IMR-90 (cell line): Measurements from ENCODE around the gene SASH1. TPM values are rescaled to one million over a fixed set of nuclear protein-coding genes. Genes with fewer than 3 reads are reported as not detected.

Experiments
- ATAC-seq: fragments of 200-7000 bp; cut with Tn5 transposase; 2 replicates; pipeline ENCODE4 v1.9.1; 2020; ENCODE audit warnings: low read depth, mild to moderate bottlenecking, moderate library complexity
- BruUV-seq: library from RNA; stranded (reverse); fragments of 400-500 nt; replicated peaks from 2 replicates; lab custom pipeline; 2021; lab: Mats Ljungman, UMichigan
- CTCF ChIA-PET: fragments of 300-600 bp; formaldehyde crosslinking; extraction: SDS; loops from one replicate; lab custom pipeline; 2021; ENCODE audit warnings: antibody characterized with exemption; lab: Yijun Ruan, JAX
- POLR2A ChIA-PET: fragments of 300-600 bp; sonication (Branson Sonifier 250); formaldehyde crosslinking; loops from one replicate; lab custom pipeline; 2022; ENCODE audit warnings: antibody characterized with exemption; ENCODE audit not compliant: unreplicated experiment; lab: Charles Lee
- DNase-seq: peaks from one replicate; pipeline ENCODE4 v3.0.0; 2013
- H2AFZ ChIP-seq: replicated peaks from 2 replicates; pipeline ENCODE3; 2013; ENCODE audit warnings: low read length, mild to moderate bottlenecking; ENCODE audit not compliant: poor library complexity
- H2AK5ac ChIP-seq: 2 replicates; pipeline ENCODE4 v1.6.1; 2013; ENCODE audit warnings: low read depth, low read length, inconsistent platforms
- H2AK9ac ChIP-seq: replicated peaks from 2 replicates; pipeline ENCODE3; 2013; ENCODE audit warnings: mild to moderate bottlenecking, low read depth, low read length, moderate library complexity; ENCODE audit not compliant: poor library complexity
- H2BK120ac ChIP-seq: 2 replicates; pipeline ENCODE4 v1.6.1; 2013; ENCODE audit warnings: low read depth, low read length, inconsistent platforms
- H2BK15ac ChIP-seq: 3 replicates; pipeline ENCODE4 v1.6.1; 2013; ENCODE audit warnings: low read depth, low read length, inconsistent platforms
- H2BK20ac ChIP-seq: 2 replicates; pipeline ENCODE4 v1.6.1; 2013; ENCODE audit warnings: low read depth, mild to moderate bottlenecking, inconsistent platforms, low read length, moderate library complexity
- H2BK5ac ChIP-seq: 2 replicates; pipeline ENCODE4 v1.6.1; 2013; ENCODE audit warnings: mild to moderate bottlenecking, low read depth, low read length, inconsistent platforms; ENCODE audit not compliant: poor library complexity, severe bottlenecking
- H3K14ac ChIP-seq: replicated peaks from 2 replicates; pipeline ENCODE4 v1.6.1; 2013; ENCODE audit warnings: low read depth, low read length, inconsistent platforms
- H3K18ac ChIP-seq: 2 replicates; pipeline ENCODE4 v1.6.1; 2013; ENCODE audit warnings: low read depth, low read length, control low read depth
- H3K23ac ChIP-seq: 2 replicates; pipeline ENCODE4 v1.6.1; 2013; ENCODE audit warnings: low read depth, low read length, inconsistent platforms
- H3K27ac ChIP-seq: 2 replicates; pipeline ENCODE4 v1.5.1; 2013; ENCODE audit warnings: mild to moderate bottlenecking, control low read depth, low read length; ENCODE audit not compliant: insufficient read depth
- H3K27me3 ChIP-seq: 2 replicates; pipeline ENCODE4 v1.6.1; 2013; ENCODE audit warnings: low read length; ENCODE audit not compliant: control insufficient read depth, insufficient read depth
- H3K36me3 ChIP-seq: 2 replicates; pipeline ENCODE4 v1.6.1; 2013; ENCODE audit warnings: low read length, mixed read lengths; ENCODE audit not compliant: control insufficient read depth, insufficient read depth
- H3K4ac ChIP-seq: 2 replicates; pipeline ENCODE4 v1.6.1; 2013; ENCODE audit warnings: low read depth, low read length, inconsistent platforms
- H3K4me1 ChIP-seq: 2 replicates; pipeline ENCODE4 v1.6.1; 2013; ENCODE audit warnings: low read length, mixed read lengths; ENCODE audit not compliant: control insufficient read depth, insufficient read depth
- H3K4me2 ChIP-seq: 2 replicates; pipeline ENCODE4 v1.6.1; 2013; ENCODE audit warnings: low read depth, mild to moderate bottlenecking, control low read depth, low read length, moderate library complexity
- H3K4me3 ChIP-seq: 2 replicates; pipeline ENCODE4 v1.5.1; 2013; ENCODE audit warnings: low read depth, mild to moderate bottlenecking, control low read depth, low read length, moderate library complexity; ENCODE audit not compliant: insufficient read depth
- H3K56ac ChIP-seq: 2 replicates; pipeline ENCODE4 v1.6.1; 2013; ENCODE audit warnings: low read length, inconsistent platforms; ENCODE audit not compliant: insufficient read depth; ENCODE audit errors: extremely low read depth
- H3K79me1 ChIP-seq, 2 experiments: 2 replicates each; pipeline ENCODE4 v1.6.1; 2013; ENCODE audit warnings: low read length in 2 of 2, inconsistent platforms in 1 of 2, low read depth in 1 of 2
- H3K9ac ChIP-seq: 2 replicates; pipeline ENCODE4 v1.6.1; 2013; ENCODE audit warnings: low read depth, low read length, control low read depth
- H3K9me1 ChIP-seq: 2 replicates; pipeline ENCODE4 v1.6.1; 2013; ENCODE audit warnings: low read length, inconsistent platforms; ENCODE audit not compliant: insufficient read depth
- H3K9me3 ChIP-seq: 2 replicates; pipeline ENCODE4 v1.6.1; 2013; ENCODE audit warnings: low read length; ENCODE audit not compliant: control insufficient read depth, insufficient read depth
- H4K20me1 ChIP-seq: 2 replicates; pipeline ENCODE4 v1.6.1; 2013; ENCODE audit warnings: low read length, inconsistent platforms; ENCODE audit not compliant: insufficient read depth
- H4K5ac ChIP-seq: 2 replicates; pipeline ENCODE4 v1.6.1; 2013; ENCODE audit warnings: mild to moderate bottlenecking, low read depth, low read length, control low read depth
- H4K8ac ChIP-seq, 2 experiments: 2 replicates each; pipeline ENCODE4 v1.6.1; 2013; ENCODE audit warnings: low read depth in 2 of 2, low read length in 2 of 2, control low read depth in 1 of 2, inconsistent platforms in 1 of 2
- H4K91ac ChIP-seq: 2 replicates; pipeline ENCODE4 v1.6.1; 2013; ENCODE audit warnings: low read depth, low read length, inconsistent platforms; ENCODE audit not compliant: insufficient read depth
- CEBPB ChIP-seq: IDR thresholded peaks from 2 replicates; pipeline ENCODE4 v1.6.1; 2012; ENCODE audit warnings: low read depth, low read length, improper control_type of control experiment
- ELK1 ChIP-seq: fragments of 150-350 bp; IDR thresholded peaks from 2 replicates; pipeline ENCODE4 v1.6.1; 2016; ENCODE audit warnings: low read depth, mild to moderate bottlenecking, low read length, moderate library complexity, borderline replicate concordance
- FOS ChIP-seq: fragments of 150-350 bp; IDR thresholded peaks from 2 replicates; pipeline ENCODE4 v1.6.1; 2016; ENCODE audit warnings: low read depth, low read length
- MAZ ChIP-seq: IDR thresholded peaks from 2 replicates; pipeline ENCODE4 v1.6.1; 2012; ENCODE audit warnings: low read depth, mild to moderate bottlenecking, low read length, improper control_type of control experiment, moderate library complexity, borderline replicate concordance
- MXI1 ChIP-seq: IDR thresholded peaks from 2 replicates; pipeline ENCODE4 v1.6.1; 2012; ENCODE audit warnings: low read depth, mild to moderate bottlenecking, low read length, moderate library complexity, borderline replicate concordance
- NFE2L2 ChIP-seq: fragments of 150-350 bp; IDR thresholded peaks from 2 replicates; pipeline ENCODE4 v1.6.1; 2016; ENCODE audit warnings: low read depth, mild to moderate bottlenecking, low read length
- RCOR1 ChIP-seq: IDR thresholded peaks from 2 replicates; pipeline ENCODE4 v1.6.1; 2012; ENCODE audit warnings: mild to moderate bottlenecking, low read length, improper control_type of control experiment; ENCODE audit not compliant: insufficient replicate concordance
- RFX5 ChIP-seq: IDR thresholded peaks from 2 replicates; pipeline ENCODE4 v1.8.0; 2012; ENCODE audit warnings: low read depth, mild to moderate bottlenecking, low read length, moderate library complexity
- SMC3 ChIP-seq: fragments of 150-350 bp; IDR thresholded peaks from 2 replicates; pipeline ENCODE4 v1.6.1; 2016; ENCODE audit warnings: low read depth, mild to moderate bottlenecking, antibody characterized with exemption, low read length, moderate library complexity
- WGBS, 2 experiments: methylation state at CpG; one replicate each; pipeline versions ENCODE4 v1.1.5 to v1.1.7; 2013; ENCODE audit warnings: missing lambda C conversion rate in 2 of 2; ENCODE audit not compliant: insufficient read length in 1 of 2; ENCODE audit errors: extremely low coverage in 2 of 2; 5-methylcytosine and 5-hydroxymethylcytosine counted together
- dilution Hi-C: fragments of 300-500 bp; cut with HindIII; formaldehyde crosslinking; loops from one replicate; pipeline ENCODE4 v1.14.3; 2018; ENCODE audit warnings: low sequenced_read_pairs; ENCODE audit not compliant: unreplicated experiment
- in situ Hi-C: fragments of 300-500 bp; cut with MboI; formaldehyde crosslinking; loops from 3 replicates; pipeline ENCODE4 v1.14.3; 2019; ENCODE audit warnings: low sequenced_read_pairs, inconsistent platforms, mixed read lengths
- intact Hi-C: fragments of 100-400 bp; cut with micrococcal nuclease; formaldehyde crosslinking; loops from 2 replicates; pipeline ENCODE4 v1.10.0; 2022
- polyA plus RNA-seq, 3 experiments: library from polyadenylated mRNA; depleted of rRNA; stranded (reverse); fragments of >200 nt; gene quantifications; 2 replicates each; pipeline ENCODE4 v1.2.3, GENCODE V29; 2012; ENCODE audit warnings: low replicate concordance in 1 of 3
- total RNA-seq: library from RNA; depleted of rRNA; stranded (reverse); fragments of >200 nt; gene quantifications from 2 replicates; pipeline ENCODE4 v1.2.3, GENCODE V29; 2012
- TF ChIP-seq, protein P1 (sequence below): fragments of 150-350 bp; IDR thresholded peaks from 2 replicates; pipeline ENCODE4 v1.6.1; 2017; ENCODE audit warnings: mild to moderate bottlenecking, antibody characterized with exemption, low read length, low read depth

Gene SASH1
- total and polyA plus RNA-seq, 2 of the 4 experiments (the other 2 are of a cell fraction): 11.6 to 16.5 TPM

GRCh38 chr6:148358196-148358785 lies 15.7 kb downstream of the SASH1 start:
- 52% methylated on average over 3 of the region's 7 CpGs; no CpG with 5 or more reads in 1 of the 2 experiments for WGBS, 2 experiments

More at GRCh38 chr6:148358196-148358785, 15.7 kb downstream of the SASH1 start:
- Histone ChIP-seq H3K14ac (no peak overlapping the region; the same call in 1 of the 2 replicates), H2AK9ac (no peak overlapping the region), H2BK5ac (no peak overlapping the region), H2BK15ac (no peak overlapping the region), H3K9me1 (peaks cover 3% of the 10 kb centered on the region; the same call in 1 of the 2 replicates), H3K23ac (no peak overlapping the region; the same call in 1 of the 2 replicates), H4K8ac (no peak overlapping the region), H4K91ac (no peak overlapping the region), H3K56ac (no peak overlapping the region), H3K4me1 (no peaks in the 10 kb centered on the region), H3K9me3 (no peaks in the 10 kb centered on the region), H4K20me1 (peaks cover 7% of the 10 kb centered on the region; the same call in 1 of the 2 replicates), H3K27ac (no peak overlapping the region), H3K4ac (no peak overlapping the region), H4K5ac (no peak overlapping the region), H3K18ac (no peak overlapping the region), H2BK120ac (no peak overlapping the region), H3K9ac (no peak overlapping the region), H2AK5ac (no peak overlapping the region), H3K4me3 (no peak overlapping the region), H3K4me2 (no peak overlapping the region; the same call in 1 of the 2 replicates), H3K79me1 (peaks cover 24 to 63% of the 10 kb centered on the region in 2 experiments), H3K36me3 (no peaks in the 10 kb centered on the region), H2BK20ac (no peak overlapping the region), H3K27me3 (no peaks in the 10 kb centered on the region), H2AFZ (no peak overlapping the region)
- no peak for TF ChIP-seq RCOR1
- TF ChIP-seq CEBPB: peak; percentile 57
- TF ChIP-seq NFE2L2: no peak
- TF ChIP-seq SMC3: no peak
- TF ChIP-seq, protein P1, sequence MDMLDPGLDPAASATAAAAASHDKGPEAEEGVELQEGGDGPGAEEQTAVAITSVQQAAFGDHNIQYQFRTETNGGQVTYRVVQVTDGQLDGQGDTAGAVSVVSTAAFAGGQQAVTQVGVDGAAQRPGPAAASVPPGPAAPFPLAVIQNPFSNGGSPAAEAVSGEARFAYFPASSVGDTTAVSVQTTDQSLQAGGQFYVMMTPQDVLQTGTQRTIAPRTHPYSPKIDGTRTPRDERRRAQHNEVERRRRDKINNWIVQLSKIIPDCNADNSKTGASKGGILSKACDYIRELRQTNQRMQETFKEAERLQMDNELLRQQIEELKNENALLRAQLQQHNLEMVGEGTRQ: no peak
- TF ChIP-seq MAZ: no peak
- TF ChIP-seq ELK1: no peak
- no peak for TF ChIP-seq FOS
- no peak for TF ChIP-seq MXI1
- TF ChIP-seq RFX5: peak; percentile 65
- dilution Hi-C loops: no loop called here
- intact Hi-C loops: no loop called here
- no TSS peak for BruUV-seq
- CTCF ChIA-PET: no interaction called here
- ATAC-seq (peak; percentile 57), DNase-seq (peak; percentile 49)
- POLR2A ChIA-PET: no interaction called here
- in situ Hi-C loops: no loop called here
